Measurements from ENCODE around the gene SLC15A3.

Gene SLC15A3

GRCh38 chr11:60930394-60930793 lies 21.6 kb downstream of the SLC15A3 start:
- DNase-seq (ENCODE audit: low read depth in 1 of 2, low spot score in 1 of 2), result no peak

GRCh38 chr11:60929764-60930163 lies 22.2 kb downstream of the SLC15A3 start:
- no peak for DNase-seq (ENCODE audit: low read depth in 1 of 2, low spot score in 1 of 2)

- DNase-seq (ENCODE audit: low read depth in 1 of 2, low spot score in 1 of 2), result no peak
Observed at GRCh38 chr11:60928563-60929001, 23.4 kb downstream of the SLC15A3 start.

- DNase-seq (ENCODE audit: low read depth in 1 of 2, low spot score in 1 of 2), result no peak
Observed at GRCh38 chr11:60927600-60927999, 24.4 kb downstream of the SLC15A3 start.

- no peak for DNase-seq (ENCODE audit: low read depth in 1 of 2, low spot score in 1 of 2)
Observed at GRCh38 chr11:60927061-60927592, 24.8 kb downstream of the SLC15A3 start.

GRCh38 chr11:60926500-60926899 lies 25.5 kb downstream of the SLC15A3 start:
- no peak for DNase-seq (ENCODE audit: low read depth in 1 of 2, low spot score in 1 of 2)

GRCh38 chr11:60925868-60926267 lies 26.1 kb downstream of the SLC15A3 start:
- DNase-seq (ENCODE audit: low read depth in 1 of 2, low spot score in 1 of 2), result no peak

GRCh38 chr11:60924906-60925853 lies 26.8 kb downstream of the SLC15A3 start:
- no peak for DNase-seq (ENCODE audit: low read depth in 1 of 2, low spot score in 1 of 2)

- DNase-seq (ENCODE audit: low read depth in 1 of 2, low spot score in 1 of 2), result no peak
Observed at GRCh38 chr11:60924110-60924905, 27.7 kb downstream of the SLC15A3 start, which contains the start of gene TMEM132A. TSS of gene TMEM132A (plus strand) at chr11:60924460. CDS start at chr11:60924634, 174 bp downstream.

- no peak for DNase-seq (ENCODE audit: low read depth in 1 of 2, low spot score in 1 of 2)
Observed at GRCh38 chr11:60923800-60924109, 28.2 kb downstream of the SLC15A3 start.

- no peak for DNase-seq (ENCODE audit: low read depth in 1 of 2, low spot score in 1 of 2)
Observed at GRCh38 chr11:60923326-60923725, 28.6 kb downstream of the SLC15A3 start.

GRCh38 chr11:60922906-60923305 lies 29.1 kb downstream of the SLC15A3 start:
- no peak for DNase-seq (ENCODE audit: low read depth in 1 of 2, low spot score in 1 of 2)

GRCh38 chr11:60921777-60922335 lies 30.1 kb downstream of the SLC15A3 start:
- DNase-seq (ENCODE audit: low read depth in 1 of 2, low spot score in 1 of 2), result no peak

GRCh38 chr11:60921259-60921658 lies 30.7 kb downstream of the SLC15A3 start:
- no peak for DNase-seq (ENCODE audit: low read depth in 1 of 2, low spot score in 1 of 2)

GRCh38 chr11:60919956-60920355 lies 32.0 kb downstream of the SLC15A3 start:
- DNase-seq (ENCODE audit: low read depth in 1 of 2, low spot score in 1 of 2), result no peak

GRCh38 chr11:60919320-60919719 lies 32.7 kb downstream of the SLC15A3 start:
- DNase-seq (ENCODE audit: low read depth in 1 of 2, low spot score in 1 of 2), result no peak

GRCh38 chr11:60918939-60919265 lies 33.1 kb downstream of the SLC15A3 start:
- DNase-seq (ENCODE audit: low read depth in 1 of 2, low spot score in 1 of 2), result no peak

GRCh38 chr11:60918251-60918938 lies 33.6 kb downstream of the SLC15A3 start:
- no peak for DNase-seq (ENCODE audit: low read depth in 1 of 2, low spot score in 1 of 2)

GRCh38 chr11:60917267-60917666 lies 34.7 kb downstream of the SLC15A3 start:
- DNase-seq (ENCODE audit: low read depth in 1 of 2, low spot score in 1 of 2), result no peak

GRCh38 chr11:60916669-60917206 lies 35.2 kb downstream of the SLC15A3 start:
- DNase-seq (ENCODE audit: low read depth in 1 of 2, low spot score in 1 of 2), result no peak
